ENCODE data around the gene FAM240A.

Gene FAM240A

GRCh38 chr3:46626039-46626438 lies 13.7 kb downstream of the FAM240A start:
- no peak for DNase-seq (ENCODE audit: low read depth in 2 of 2)
- TF ChIP-seq CTCF (IDR thresholded peaks at IDR 0.05; ENCODE audit: low read depth, low read length): no peak
- no peak overlapping the region for H3K4me3 ChIP-seq (replicated peaks in 1 of 2; ENCODE audit: low read depth in 2 of 2, low read length in 2 of 2)

GRCh38 chr3:46627078-46627477 lies 14.8 kb downstream of the FAM240A start:
- no peak overlapping the region for H3K4me3 ChIP-seq (replicated peaks in 1 of 2; ENCODE audit: low read depth in 2 of 2, low read length in 2 of 2)
- no peak for DNase-seq (ENCODE audit: low read depth in 2 of 2)
- no peak for TF ChIP-seq CTCF (IDR thresholded peaks at IDR 0.05; ENCODE audit: low read depth, low read length)

DNA sequence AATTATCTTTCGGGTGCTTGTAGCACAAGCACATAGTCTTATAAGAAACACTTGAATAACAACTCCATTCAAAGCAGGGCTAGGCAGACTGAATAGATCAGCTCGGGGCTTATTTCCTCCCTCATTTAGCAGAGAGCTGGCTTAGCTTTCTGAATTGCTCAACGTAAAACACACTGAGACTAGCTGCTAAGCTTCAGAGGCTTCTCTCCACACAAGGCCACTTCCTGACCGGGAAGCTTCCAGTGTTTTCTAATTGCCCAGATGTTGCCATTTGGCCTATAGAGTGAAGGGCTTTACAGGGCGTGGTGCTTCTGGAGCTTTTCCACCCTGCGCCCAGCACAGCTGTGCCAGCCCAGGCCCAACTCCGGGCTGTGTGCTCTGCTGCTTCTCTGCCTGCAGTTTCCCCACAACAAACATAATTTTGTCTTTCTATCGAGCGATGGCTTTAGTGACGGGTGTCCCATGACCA lies 16.6 kb downstream of the FAM240A start:
- H3K4me3 ChIP-seq (replicated peaks in 1 of 2; ENCODE audit: low read depth in 2 of 2, low read length in 2 of 2): no peak overlapping the region
- DNase-seq (ENCODE audit: low read depth in 2 of 2): peak in 1 of 2 donors; percentile 12
- no peak for TF ChIP-seq CTCF (IDR thresholded peaks at IDR 0.05; ENCODE audit: low read depth, low read length)

- peak; percentile 97 for TF ChIP-seq CTCF (IDR thresholded peaks at IDR 0.05; ENCODE audit: low read depth, low read length)
- peak; percentile 68 to 75 for DNase-seq (ENCODE audit: low read depth in 2 of 2)
Observed at GRCh38 chr3:46629551-46630517, 17.5 kb downstream of the FAM240A start.

GRCh38 chr3:46632792-46633191 lies 20.5 kb downstream of the FAM240A start:
- H3K4me3 ChIP-seq (replicated peaks in 1 of 2; ENCODE audit: low read depth in 2 of 2, low read length in 2 of 2): no peak overlapping the region

More at GRCh38 chr3:46629551-46630517, 17.5 kb downstream of the FAM240A start:
- peak overlapping the region; percentile 17 to 33 for H3K4me3 ChIP-seq (replicated peaks in 1 of 2; ENCODE audit: low read depth in 2 of 2, low read length in 2 of 2)

DNA sequence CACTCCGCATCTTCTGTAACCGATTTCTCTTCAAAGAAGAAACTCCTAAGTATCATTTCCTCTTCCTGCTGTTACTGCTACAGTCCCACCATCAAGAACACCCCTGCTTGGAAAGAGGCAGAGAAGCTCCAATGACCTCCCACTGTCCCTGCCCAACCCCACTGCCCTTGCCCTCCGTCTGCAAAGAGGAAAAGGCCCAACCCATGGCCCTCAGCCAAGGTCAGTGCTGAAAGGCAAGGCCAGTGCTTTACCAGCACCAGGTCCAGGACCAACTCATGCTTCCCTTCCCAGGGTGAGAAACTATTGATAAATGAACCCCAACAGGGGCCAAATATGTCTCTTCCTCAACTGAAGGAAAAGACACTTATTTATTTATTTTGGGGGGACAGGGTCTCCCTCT lies 22.5 kb downstream of the FAM240A start:
- H3K4me3 ChIP-seq (replicated peaks in 1 of 2; ENCODE audit: low read depth in 2 of 2, low read length in 2 of 2): no peak overlapping the region
- TF ChIP-seq CTCF (IDR thresholded peaks at IDR 0.05; ENCODE audit: low read depth, low read length): no peak
- DNase-seq (ENCODE audit: low read depth in 2 of 2): no peak

More at GRCh38 chr3:46632792-46633191, 20.5 kb downstream of the FAM240A start:
- TF ChIP-seq CTCF (IDR thresholded peaks at IDR 0.05; ENCODE audit: low read depth, low read length): no peak
- DNase-seq (ENCODE audit: low read depth in 2 of 2): peak; percentile 4 to 25

Measured in cardiac fibroblast (primary cell).